ENCODE data around the gene HIRA. TPM values are rescaled to one million over a fixed set of nuclear protein-coding genes. Genes with fewer than 3 reads are reported as not detected.

HIRA gene
- total RNA-seq, 1 donor from 2014 or later = 38.2 TPM

GRCh38 chr22:19344420-19344819 lies 87.1 kb downstream of the HIRA start:
- H3K4me1 Mint-ChIP-seq = no peaks in the 10 kb centered on the region
- no peak overlapping the region for H3K27ac Mint-ChIP-seq
- peaks cover 52% of the 10 kb centered on the region for H3K9me3 Mint-ChIP-seq
- peaks cover 81% of the 10 kb centered on the region for H3K36me3 Mint-ChIP-seq
- H3K4me3 Mint-ChIP-seq = no peak overlapping the region
- H3K27me3 Mint-ChIP-seq (ENCODE audit: low read depth) = no peaks in the 10 kb centered on the region
- TF ChIP-seq, protein P1, sequence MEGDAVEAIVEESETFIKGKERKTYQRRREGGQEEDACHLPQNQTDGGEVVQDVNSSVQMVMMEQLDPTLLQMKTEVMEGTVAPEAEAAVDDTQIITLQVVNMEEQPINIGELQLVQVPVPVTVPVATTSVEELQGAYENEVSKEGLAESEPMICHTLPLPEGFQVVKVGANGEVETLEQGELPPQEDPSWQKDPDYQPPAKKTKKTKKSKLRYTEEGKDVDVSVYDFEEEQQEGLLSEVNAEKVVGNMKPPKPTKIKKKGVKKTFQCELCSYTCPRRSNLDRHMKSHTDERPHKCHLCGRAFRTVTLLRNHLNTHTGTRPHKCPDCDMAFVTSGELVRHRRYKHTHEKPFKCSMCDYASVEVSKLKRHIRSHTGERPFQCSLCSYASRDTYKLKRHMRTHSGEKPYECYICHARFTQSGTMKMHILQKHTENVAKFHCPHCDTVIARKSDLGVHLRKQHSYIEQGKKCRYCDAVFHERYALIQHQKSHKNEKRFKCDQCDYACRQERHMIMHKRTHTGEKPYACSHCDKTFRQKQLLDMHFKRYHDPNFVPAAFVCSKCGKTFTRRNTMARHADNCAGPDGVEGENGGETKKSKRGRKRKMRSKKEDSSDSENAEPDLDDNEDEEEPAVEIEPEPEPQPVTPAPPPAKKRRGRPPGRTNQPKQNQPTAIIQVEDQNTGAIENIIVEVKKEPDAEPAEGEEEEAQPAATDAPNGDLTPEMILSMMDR (IDR thresholded peaks at IDR 0.05; ENCODE audit: unreplicated experiment) = no peak
- no peak for DNase-seq (ENCODE audit: low spot score in 2 of 2, unreplicated experiment in 2 of 2)

- no peak overlapping the region for H3K27ac Mint-ChIP-seq
- peaks cover 59% of the 10 kb centered on the region for H3K9me3 Mint-ChIP-seq
- peaks cover 86% of the 10 kb centered on the region for H3K36me3 Mint-ChIP-seq
- H3K4me3 Mint-ChIP-seq = no peak overlapping the region
- H3K4me1 Mint-ChIP-seq = no peaks in the 10 kb centered on the region
- DNase-seq (ENCODE audit: low spot score in 2 of 2, unreplicated experiment in 2 of 2) = no peak
- TF ChIP-seq, protein P1 (IDR thresholded peaks at IDR 0.05; ENCODE audit: unreplicated experiment) = no peak
- H3K27me3 Mint-ChIP-seq (ENCODE audit: low read depth) = no peaks in the 10 kb centered on the region
These were observed 88.1 kb downstream of the HIRA start for GRCh38 chr22:19343470-19343869.

GRCh38 chr22:19341500-19341899 lies 90.0 kb downstream of the HIRA start:
- Mint-ChIP-seq H3K27ac (no peak overlapping the region), H3K4me3 (no peak overlapping the region), H3K36me3 (peaks cover 91% of the 10 kb centered on the region), H3K9me3 (peaks cover 77% of the 10 kb centered on the region), H3K4me1 (no peaks in the 10 kb centered on the region), H3K27me3 (ENCODE audit: low read depth) (no peaks in the 10 kb centered on the region)
- TF ChIP-seq, protein P1 (IDR thresholded peaks at IDR 0.05; ENCODE audit: unreplicated experiment) = no peak
- no peak for DNase-seq (ENCODE audit: low spot score in 2 of 2, unreplicated experiment in 2 of 2)

GRCh38 chr22:19337137-19337536 lies 94.4 kb downstream of the HIRA start:
- no peaks in the 10 kb centered on the region for H3K4me1 Mint-ChIP-seq
- H3K9me3 Mint-ChIP-seq = peaks cover 74% of the 10 kb centered on the region
- TF ChIP-seq, protein P1 (IDR thresholded peaks at IDR 0.05; ENCODE audit: unreplicated experiment) = no peak
- DNase-seq (ENCODE audit: low spot score in 2 of 2, unreplicated experiment in 2 of 2) = no peak
- no peak overlapping the region for H3K27ac Mint-ChIP-seq
- H3K4me3 Mint-ChIP-seq = no peak overlapping the region
- H3K36me3 Mint-ChIP-seq = peaks cover 82% of the 10 kb centered on the region
- H3K27me3 Mint-ChIP-seq (ENCODE audit: low read depth) = no peaks in the 10 kb centered on the region

DNA sequence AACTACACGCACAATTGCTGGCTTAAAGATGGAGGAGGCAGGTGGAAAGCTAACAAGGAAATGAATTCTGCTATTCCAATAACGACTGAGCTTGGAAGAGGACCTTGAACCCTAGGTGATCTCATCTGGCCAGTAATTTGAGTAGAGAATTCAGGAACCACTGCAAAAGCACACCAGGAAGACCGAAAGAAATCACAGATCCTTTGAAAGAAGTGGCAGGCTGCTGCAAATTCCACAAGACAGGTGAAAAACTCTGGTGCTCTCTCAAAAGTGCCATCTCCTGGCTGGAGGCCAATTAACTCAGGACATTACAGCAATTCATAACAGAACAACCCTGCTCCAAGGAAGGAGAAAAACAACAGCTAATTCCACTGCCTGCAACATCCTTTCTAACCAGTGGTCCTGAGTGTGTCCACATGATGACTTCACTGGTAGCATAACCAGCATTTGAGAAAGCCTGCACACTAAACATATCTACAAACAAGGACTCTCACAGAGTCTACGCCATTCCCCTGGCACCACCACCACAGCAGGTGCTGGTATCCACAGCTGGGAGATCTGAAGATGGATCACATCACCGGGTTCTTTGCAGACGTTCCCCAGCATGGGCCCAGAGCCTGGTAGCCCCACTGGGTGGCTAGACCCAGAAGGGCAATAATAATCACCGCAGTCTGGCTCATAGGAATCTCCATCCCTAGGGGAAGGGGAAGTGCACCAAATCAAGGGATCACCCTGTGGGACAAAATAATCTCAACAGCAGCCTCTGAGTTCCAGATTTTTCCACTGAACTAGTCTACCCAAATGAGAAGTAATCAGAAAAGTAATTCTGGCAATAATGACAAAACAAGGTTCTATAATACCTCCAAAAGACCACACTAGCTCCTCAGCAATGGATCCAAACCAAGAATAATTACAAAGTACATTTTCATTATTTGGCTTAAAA lies 95.1 kb downstream of the HIRA start:
- Mint-ChIP-seq H3K36me3 (peaks cover 82% of the 10 kb centered on the region), H3K27me3 (ENCODE audit: low read depth) (no peaks in the 10 kb centered on the region), H3K27ac (no peak overlapping the region), H3K4me3 (no peak overlapping the region), H3K4me1 (no peaks in the 10 kb centered on the region), H3K9me3 (peaks cover 66% of the 10 kb centered on the region)
- TF ChIP-seq, protein P1 (IDR thresholded peaks at IDR 0.05; ENCODE audit: unreplicated experiment) = no peak
- DNase-seq (ENCODE audit: low spot score in 2 of 2, unreplicated experiment in 2 of 2) = no peak
